HepG2 (cell line): Measurements from ENCODE around the gene EP300. TPM values are rescaled to one million over a fixed set of nuclear protein-coding genes. Genes with fewer than 3 reads are reported as not detected.

Experiments used
- BRD4 ChIP-seq: sonication (generic); formaldehyde crosslinking; IDR thresholded peaks from 2 replicates; pipeline ENCODE4 v1.4.0; 2020; ENCODE audit warnings: missing genetic modification reagents
- ELF4 ChIP-seq: sonication (generic); formaldehyde crosslinking; IDR thresholded peaks from 2 replicates; pipeline ENCODE4 v1.5.0; 2020; ENCODE audit warnings: missing genetic modification reagents, mild to moderate bottlenecking, moderate library complexity, borderline replicate concordance
- GABPA ChIP-seq, 2 experiments: IDR thresholded peaks; 2 replicates each; pipeline ENCODE4 v1.6.1; 2011 to 2016; ENCODE audit warnings: low read depth in 2 of 2, low read length in 1 of 2, missing biosample characterization in 1 of 2, missing genetic modification characterization in 1 of 2
- GTF3A ChIP-seq: sonication (generic); formaldehyde crosslinking; conservative IDR thresholded peaks from 2 replicates; pipeline ENCODE4 v1.4.0; 2020; ENCODE audit warnings: mild to moderate bottlenecking, missing genetic modification reagents
- KAT7 ChIP-seq: IDR thresholded peaks from 2 replicates; pipeline ENCODE4 v1.6.1; 2018; ENCODE audit warnings: borderline replicate concordance, missing compliant biosample characterization
- KLF13 ChIP-seq: sonication (generic); formaldehyde crosslinking; IDR thresholded peaks from 2 replicates; pipeline ENCODE4 v1.4.0; 2020; ENCODE audit warnings: mild to moderate bottlenecking, missing genetic modification reagents
- KLF16 ChIP-seq, 2 experiments: sonication (generic) in 1 of 2; formaldehyde crosslinking in 1 of 2; IDR thresholded peaks; 2 replicates each; pipeline versions ENCODE4 v1.6.1 to v1.8.0; 2016 to 2023; ENCODE audit warnings: missing genetic modification reagents in 2 of 2, missing compliant biosample characterization in 1 of 2
- RFX1 ChIP-seq: fragments of 450-650 bp; IDR thresholded peaks from 2 replicates; pipeline ENCODE4 v1.6.1; 2017
- SOX6 ChIP-seq, 2 experiments: fragments of 450-650 bp in 1 of 2; sonication (generic) in 1 of 2; formaldehyde crosslinking in 1 of 2; IDR thresholded peaks; 2 replicates each; pipeline versions ENCODE4 v1.4.0 to v1.6.1; 2017 to 2020; ENCODE audit warnings: antibody characterized with exemption in 1 of 2, mild to moderate bottlenecking in 1 of 2, missing genetic modification reagents in 1 of 2
- TFDP2 ChIP-seq: sonication (generic); formaldehyde crosslinking; IDR thresholded peaks from 2 replicates; pipeline ENCODE4 v1.4.0; 2020; ENCODE audit warnings: missing genetic modification reagents
- ZNF143 ChIP-seq: sonication (generic); formaldehyde crosslinking; IDR thresholded peaks from 2 replicates; pipeline ENCODE4 v1.4.0; 2020; ENCODE audit warnings: missing genetic modification reagents
- ZNF276 ChIP-seq: sonication (generic); formaldehyde crosslinking; IDR thresholded peaks from 2 replicates; pipeline ENCODE4 v1.4.0; 2020; ENCODE audit warnings: mild to moderate bottlenecking, low read depth, missing genetic modification reagents
- ZNF550 ChIP-seq: sonication (generic); formaldehyde crosslinking; IDR thresholded peaks from 2 replicates; pipeline ENCODE4 v1.4.0; 2020; ENCODE audit warnings: mild to moderate bottlenecking, missing genetic modification reagents, borderline replicate concordance
- ZNF615 ChIP-seq: sonication (generic); formaldehyde crosslinking; IDR thresholded peaks from 2 replicates; pipeline ENCODE4 v1.5.0; 2020; ENCODE audit warnings: mild to moderate bottlenecking, missing genetic modification reagents, borderline replicate concordance
- ZNF644 ChIP-seq: IDR thresholded peaks from 2 replicates; pipeline ENCODE4 v1.6.1; 2016; ENCODE audit warnings: low read depth
- polyA plus RNA-seq, 8 experiments: library from polyadenylated mRNA; depleted of rRNA in 3 of 8; stranded (reverse) in 7 of 8; unstranded in 1 of 8; fragments of >200 nt; fragmentation: Illumina TruSeq in 4 of 8; extraction: Trizol in 4 of 8; gene quantifications; 2 replicates each; pipeline versions ENCODE4 v1.2.1 to v1.2.3, GENCODE V29; 2011 to 2016; ENCODE audit warnings: low read depth in 4 of 8, missing spikeins in 1 of 8, mixed read lengths in 1 of 8; ENCODE audit not compliant: insufficient read depth in 1 of 8
- total RNA-seq, 5 experiments: library from RNA; depleted of rRNA; stranded (reverse); fragments of >200 nt; fragmentation: Illumina TruSeq; extraction: Trizol; gene quantifications; 2 replicates each; pipeline ENCODE4 v1.2.3, GENCODE V29; 2016; ENCODE audit warnings: low read depth in 1 of 5
- TF ChIP-seq, protein P1 (sequence below): sonication (generic); formaldehyde crosslinking; IDR thresholded peaks from 2 replicates; pipeline ENCODE4 v1.8.1; 2023; ENCODE audit warnings: mild to moderate bottlenecking, missing genetic modification reagents
- TF ChIP-seq, protein P2 (sequence below): sonication (generic); formaldehyde crosslinking; IDR thresholded peaks from 2 replicates; pipeline ENCODE4 v1.4.0; 2020; ENCODE audit warnings: missing genetic modification reagents, mild to moderate bottlenecking, borderline replicate concordance
- TF ChIP-seq, protein P3 (sequence below): sonication (generic); formaldehyde crosslinking; IDR thresholded peaks from 2 replicates; pipeline ENCODE4 v1.4.0; 2020; ENCODE audit warnings: missing genetic modification reagents
- TF ChIP-seq, protein P4 (sequence below): sonication (generic); formaldehyde crosslinking; IDR thresholded peaks from 2 replicates; pipeline ENCODE4 v1.5.0; 2020; ENCODE audit warnings: missing genetic modification reagents

Gene EP300
- total and polyA plus RNA-seq, 2 of the 13 experiments (the other 11 are each of a cell fraction or from before 2014, with no cell fraction given): 13.6 to 14.9 TPM

DNA sequence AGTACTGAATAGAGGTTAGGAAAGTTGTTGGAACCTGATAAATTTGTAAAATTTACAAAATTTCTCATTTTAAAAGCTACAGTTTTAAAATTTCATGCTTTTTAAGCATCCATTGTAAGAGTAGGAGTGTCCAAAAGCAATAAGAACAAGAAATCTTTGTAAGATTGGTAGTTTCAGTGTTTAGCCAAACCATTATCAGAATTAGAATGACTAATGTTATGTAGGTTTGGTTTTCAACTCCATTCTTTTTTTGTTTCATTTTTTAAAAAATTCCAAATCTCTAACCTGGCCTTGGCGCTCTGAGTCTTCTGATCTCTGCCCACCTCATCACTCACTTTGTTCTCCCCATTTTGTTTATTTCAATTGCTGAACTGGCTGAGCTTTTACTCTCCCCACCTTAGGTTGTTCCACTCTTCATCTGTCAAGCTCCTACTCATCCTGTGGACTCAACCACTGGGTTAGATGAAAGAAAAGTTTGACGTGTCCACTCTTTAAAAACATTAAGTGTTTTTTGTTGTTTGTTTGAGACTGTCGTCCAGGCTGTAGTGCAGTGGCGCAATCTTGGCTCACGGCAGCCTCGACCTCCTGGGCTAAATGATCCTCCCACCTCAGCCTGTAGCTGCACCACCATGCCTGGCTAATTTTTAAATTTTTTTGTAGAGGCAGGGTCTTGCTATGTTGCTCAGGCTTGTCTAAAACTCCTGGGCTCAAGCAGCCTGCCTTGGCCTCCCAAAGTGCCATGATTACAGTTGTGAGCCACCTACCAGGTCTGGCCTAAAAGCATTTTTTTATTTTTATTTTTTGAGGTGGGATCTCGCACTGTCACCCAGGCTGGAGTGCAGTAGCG is 14.0 kb downstream of the EP300 start (continued):
- TF ChIP-seq, protein P1, sequence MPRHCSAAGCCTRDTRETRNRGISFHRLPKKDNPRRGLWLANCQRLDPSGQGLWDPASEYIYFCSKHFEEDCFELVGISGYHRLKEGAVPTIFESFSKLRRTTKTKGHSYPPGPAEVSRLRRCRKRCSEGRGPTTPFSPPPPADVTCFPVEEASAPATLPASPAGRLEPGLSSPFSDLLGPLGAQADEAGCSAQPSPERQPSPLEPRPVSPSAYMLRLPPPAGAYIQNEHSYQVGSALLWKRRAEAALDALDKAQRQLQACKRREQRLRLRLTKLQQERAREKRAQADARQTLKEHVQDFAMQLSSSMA (CRISPR knock-in tag): 0 out of 2 replicates have a peak, but pooled peaks have one; percentile 30
- TF ChIP-seq, protein P2, sequence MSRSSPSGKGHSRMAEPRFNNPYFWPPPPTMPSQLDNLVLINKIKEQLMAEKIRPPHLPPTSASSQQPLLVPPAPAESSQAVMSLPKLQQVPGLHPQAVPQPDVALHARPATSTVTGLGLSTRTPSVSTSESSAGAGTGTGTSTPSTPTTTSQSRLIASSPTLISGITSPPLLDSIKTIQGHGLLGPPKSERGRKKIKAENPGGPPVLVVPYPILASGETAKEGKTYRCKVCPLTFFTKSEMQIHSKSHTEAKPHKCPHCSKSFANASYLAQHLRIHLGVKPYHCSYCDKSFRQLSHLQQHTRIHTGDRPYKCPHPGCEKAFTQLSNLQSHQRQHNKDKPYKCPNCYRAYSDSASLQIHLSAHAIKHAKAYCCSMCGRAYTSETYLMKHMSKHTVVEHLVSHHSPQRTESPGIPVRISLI (CRISPR knock-in tag): peak; percentile 50; the same call in 1 of the 2 replicates
- TF ChIP-seq ZNF644 (peak; percentile 43; the same call in 1 of the 2 replicates), KLF13 (CRISPR knock-in tag) (no peak), ZNF276 (CRISPR knock-in tag) (no peak), ZNF615 (CRISPR knock-in tag) (no peak), KAT7 (CRISPR knock-in tag) (peak; percentile 29; the same call in 1 of the 2 replicates), SOX6 (IDR thresholded peaks at IDR 0.05) (no peak), SOX6 (CRISPR knock-in tag; IDR thresholded peaks at IDR 0.05) (peak; percentile 29; the same call in 1 of the 2 replicates), RFX1 (peak; percentile 42; the same call in 1 of the 2 replicates), ELF4 (0 out of 2 replicates have a peak, but pooled peaks have one; percentile 44), GTF3A (CRISPR knock-in tag) (no peak), TFDP2 (no peak), BRD4 (CRISPR knock-in tag) (no peak), KLF16 (CRISPR knock-in tag; IDR thresholded peaks at IDR 0.05) (no peak), ZNF143 (no peak), ZNF550 (CRISPR knock-in tag) (no peak), GABPA (IDR thresholded peaks at IDR 0.05; ENCODE audit: low read depth, low read length) (no peak), GABPA (CRISPR knock-in tag; IDR thresholded peaks at IDR 0.05; ENCODE audit: low read depth) (no peak)
- TF ChIP-seq, protein P3, sequence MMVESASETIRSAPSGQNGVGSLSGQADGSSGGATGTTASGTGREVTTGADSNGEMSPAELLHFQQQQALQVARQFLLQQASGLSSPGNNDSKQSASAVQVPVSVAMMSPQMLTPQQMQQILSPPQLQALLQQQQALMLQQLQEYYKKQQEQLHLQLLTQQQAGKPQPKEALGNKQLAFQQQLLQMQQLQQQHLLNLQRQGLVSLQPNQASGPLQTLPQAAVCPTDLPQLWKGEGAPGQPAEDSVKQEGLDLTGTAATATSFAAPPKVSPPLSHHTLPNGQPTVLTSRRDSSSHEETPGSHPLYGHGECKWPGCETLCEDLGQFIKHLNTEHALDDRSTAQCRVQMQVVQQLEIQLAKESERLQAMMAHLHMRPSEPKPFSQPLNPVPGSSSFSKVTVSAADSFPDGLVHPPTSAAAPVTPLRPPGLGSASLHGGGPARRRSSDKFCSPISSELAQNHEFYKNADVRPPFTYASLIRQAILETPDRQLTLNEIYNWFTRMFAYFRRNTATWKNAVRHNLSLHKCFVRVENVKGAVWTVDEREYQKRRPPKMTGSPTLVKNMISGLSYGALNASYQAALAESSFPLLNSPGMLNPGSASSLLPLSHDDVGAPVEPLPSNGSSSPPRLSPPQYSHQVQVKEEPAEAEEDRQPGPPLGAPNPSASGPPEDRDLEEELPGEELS (CRISPR knock-in tag): peak; percentile 57; the same call in 1 of the 2 replicates
- TF ChIP-seq, protein P4, sequence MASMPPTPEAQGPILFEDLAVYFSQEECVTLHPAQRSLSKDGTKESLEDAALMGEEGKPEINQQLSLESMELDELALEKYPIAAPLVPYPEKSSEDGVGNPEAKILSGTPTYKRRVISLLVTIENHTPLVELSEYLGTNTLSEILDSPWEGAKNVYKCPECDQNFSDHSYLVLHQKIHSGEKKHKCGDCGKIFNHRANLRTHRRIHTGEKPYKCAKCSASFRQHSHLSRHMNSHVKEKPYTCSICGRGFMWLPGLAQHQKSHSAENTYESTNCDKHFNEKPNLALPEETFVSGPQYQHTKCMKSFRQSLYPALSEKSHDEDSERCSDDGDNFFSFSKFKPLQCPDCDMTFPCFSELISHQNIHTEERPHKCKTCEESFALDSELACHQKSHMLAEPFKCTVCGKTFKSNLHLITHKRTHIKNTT (CRISPR knock-in tag): no peak
